ENCODE measurements around the gene SMARCD3.

DNA sequence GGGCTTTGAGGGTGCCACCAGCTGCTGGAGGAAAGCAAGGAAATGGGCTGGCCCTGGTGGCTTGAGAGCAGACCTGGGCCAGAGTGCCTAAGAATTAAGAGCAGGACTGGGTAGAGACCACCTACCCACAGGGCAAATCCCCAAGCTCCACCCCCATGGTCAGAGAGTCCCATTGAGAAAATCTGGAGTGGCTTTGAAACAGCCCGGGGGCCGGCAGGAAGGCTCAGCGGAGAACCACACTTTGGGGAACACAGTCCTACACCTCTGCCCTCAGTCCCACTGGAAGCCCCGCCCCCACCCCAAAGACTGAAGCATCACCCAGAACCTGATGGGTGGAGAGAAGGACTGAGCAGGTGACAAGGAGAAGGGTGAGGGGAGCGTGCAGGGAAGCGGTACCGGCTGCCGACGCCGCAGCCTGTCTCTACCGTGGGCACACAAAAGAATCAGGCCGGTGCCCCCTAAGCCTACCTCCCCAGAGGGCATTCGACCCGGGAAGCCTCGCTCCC lies 3.6 kb downstream of the SMARCD3 start:
- TF ChIP-seq, protein P1, sequence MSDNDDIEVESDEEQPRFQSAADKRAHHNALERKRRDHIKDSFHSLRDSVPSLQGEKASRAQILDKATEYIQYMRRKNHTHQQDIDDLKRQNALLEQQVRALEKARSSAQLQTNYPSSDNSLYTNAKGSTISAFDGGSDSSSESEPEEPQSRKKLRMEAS (IDR thresholded peaks at IDR 0.05; ENCODE audit: low read depth, low read length), result no peak
- TF ChIP-seq, protein P2, sequence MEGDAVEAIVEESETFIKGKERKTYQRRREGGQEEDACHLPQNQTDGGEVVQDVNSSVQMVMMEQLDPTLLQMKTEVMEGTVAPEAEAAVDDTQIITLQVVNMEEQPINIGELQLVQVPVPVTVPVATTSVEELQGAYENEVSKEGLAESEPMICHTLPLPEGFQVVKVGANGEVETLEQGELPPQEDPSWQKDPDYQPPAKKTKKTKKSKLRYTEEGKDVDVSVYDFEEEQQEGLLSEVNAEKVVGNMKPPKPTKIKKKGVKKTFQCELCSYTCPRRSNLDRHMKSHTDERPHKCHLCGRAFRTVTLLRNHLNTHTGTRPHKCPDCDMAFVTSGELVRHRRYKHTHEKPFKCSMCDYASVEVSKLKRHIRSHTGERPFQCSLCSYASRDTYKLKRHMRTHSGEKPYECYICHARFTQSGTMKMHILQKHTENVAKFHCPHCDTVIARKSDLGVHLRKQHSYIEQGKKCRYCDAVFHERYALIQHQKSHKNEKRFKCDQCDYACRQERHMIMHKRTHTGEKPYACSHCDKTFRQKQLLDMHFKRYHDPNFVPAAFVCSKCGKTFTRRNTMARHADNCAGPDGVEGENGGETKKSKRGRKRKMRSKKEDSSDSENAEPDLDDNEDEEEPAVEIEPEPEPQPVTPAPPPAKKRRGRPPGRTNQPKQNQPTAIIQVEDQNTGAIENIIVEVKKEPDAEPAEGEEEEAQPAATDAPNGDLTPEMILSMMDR (IDR thresholded peaks at IDR 0.05; ENCODE audit: low read depth, low read length), result no peak

Data from NB4 (cell line).